Placental epithelial cell (primary cell): ENCODE data around the gene IL31RA. TPM values are rescaled to one million over a fixed set of nuclear protein-coding genes. Genes with fewer than 3 reads are reported as not detected.

Experiments used
- small RNA-seq: library from RNA; depleted of rRNA; stranded (forward); fragments of <200 nt; gene quantifications from one replicate; pipeline ENCODE3, GENCODE V24; 2012
- total RNA-seq: library from RNA; depleted of rRNA; stranded (reverse); fragments of >200 nt; gene quantifications from 2 replicates; pipeline ENCODE4 v1.2.3, GENCODE V29; 2012

Gene IL31RA
- total RNA-seq: under 0.01 TPM in 1 of 2 replicates, not detected in the other

DNA sequence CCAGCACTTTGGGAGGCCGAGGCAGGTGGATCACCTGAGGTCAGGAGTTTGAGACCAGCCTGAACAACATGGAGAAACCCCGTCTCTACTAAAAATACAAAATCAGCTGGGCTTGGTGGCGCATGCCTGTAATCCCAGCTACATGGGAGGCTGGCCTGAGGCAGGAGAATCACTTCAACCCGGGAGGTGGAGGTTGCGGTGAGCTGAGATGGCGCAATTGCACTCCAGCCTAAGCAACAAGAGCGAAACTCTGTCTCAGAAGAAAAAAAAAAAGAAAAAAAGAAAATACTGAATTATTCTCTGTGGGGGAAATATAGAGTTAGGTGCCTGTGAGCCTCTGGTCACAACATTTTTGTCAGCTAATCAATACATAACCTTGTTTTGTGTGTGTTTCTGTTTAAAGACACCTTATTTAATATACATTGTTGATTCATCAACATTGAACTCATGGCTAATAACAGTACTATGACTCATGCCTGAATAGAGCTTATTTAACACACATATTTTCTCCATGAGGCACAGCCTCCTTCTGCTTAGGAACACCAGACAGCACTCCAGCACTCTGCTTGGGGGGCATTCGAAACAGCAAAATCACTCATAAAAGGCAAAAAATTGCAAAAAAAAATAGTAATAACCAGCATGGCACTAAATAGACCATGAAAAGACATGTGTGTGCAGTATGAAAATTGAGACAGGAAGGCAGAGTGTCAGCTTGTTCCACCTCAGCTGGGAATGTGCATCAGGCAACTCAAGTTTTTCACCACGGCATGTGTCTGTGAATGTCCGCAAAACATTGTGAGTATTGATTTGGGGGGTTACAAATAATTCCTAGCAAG is at the start of gene IL31RA:
TSS of gene IL31RA (plus strand) at position 519 of the 836 bp plus-strand sequence. CDS start at position 733, 214 bp downstream.

Small RNAs within 50 kb of the gene (small RNA-seq; reads per million reads assigned to genes)
- gene AC016596.1: not detected

Other genes with a start within 250 kb of the IL31RA start
- 43.2 and 63.1 TPM in 2 replicates for gene SLC38A9, start 139.0 kb upstream of the IL31RA start, total RNA-seq
- gene DDX4, start 113.3 kb upstream of the IL31RA start, total RNA-seq: not detected in 2 replicates
- gene IL6ST, start 143.6 kb downstream of the IL31RA start, total RNA-seq: 96.2 and 96.6 TPM in 2 replicates